H1 (cell line): Measurements from ENCODE around the gene CACNA2D3. TPM values are rescaled to one million over a fixed set of nuclear protein-coding genes. Genes with fewer than 3 reads are reported as not detected.

Experiments
- CTCF ChIA-PET: fragments of 300-600 bp; sonication (Branson Sonifier 250); formaldehyde crosslinking; loops from one replicate; lab custom pipeline; 2021; ENCODE audit not compliant: partially characterized antibody; lab: Charles Lee
- POLR2A ChIA-PET: fragments of 300-600 bp; sonication (Branson Sonifier 250); formaldehyde crosslinking; loops from one replicate; lab custom pipeline; 2021; ENCODE audit warnings: inconsistent platforms; ENCODE audit not compliant: partially characterized antibody; lab: Charles Lee
- DNase-seq, 2 experiments: peaks; one replicate each; pipeline versions ENCODE4 v3.0.0 to v3.0.0-alpha.2; 2010 to 2022; ENCODE audit warnings: low spot score in 2 of 2, low read depth in 1 of 2, mixed read lengths in 1 of 2
- FAIRE-seq: peaks from 2 replicates; lab custom pipeline; 2011; peaks lifted over from hg19 to GRCh38; lab: Jason Lieb, UNC
- H2AFZ ChIP-seq: 2 replicates; pipeline ENCODE4 v1.8.1; 2012; ENCODE audit warnings: low read length, inconsistent platforms
- H2AK5ac ChIP-seq: 2 replicates; pipeline ENCODE4 v1.6.1; 2013; ENCODE audit warnings: low read depth, low read length
- H2BK120ac ChIP-seq: replicated peaks from 2 replicates; pipeline ENCODE3; 2013; ENCODE audit warnings: low read depth, low read length, inconsistent platforms
- H2BK12ac ChIP-seq: 2 replicates; pipeline ENCODE4 v1.6.1; 2013; ENCODE audit warnings: low read depth, low read length
- H2BK15ac ChIP-seq: 2 replicates; pipeline ENCODE4 v1.6.1; 2013; ENCODE audit warnings: low read length
- H2BK20ac ChIP-seq: 2 replicates; pipeline ENCODE4 v1.6.1; 2013; ENCODE audit warnings: low read length
- H2BK5ac ChIP-seq: 2 replicates; pipeline ENCODE4 v1.6.1; 2013; ENCODE audit warnings: low read depth, low read length
- H3K14ac ChIP-seq: 2 replicates; pipeline ENCODE4 v1.6.1; 2013; ENCODE audit warnings: inconsistent platforms; ENCODE audit not compliant: insufficient read length
- H3K18ac ChIP-seq: 2 replicates; pipeline ENCODE4 v1.6.1; 2013; ENCODE audit warnings: low read length; ENCODE audit errors: extremely low read depth
- H3K23ac ChIP-seq: 2 replicates; pipeline ENCODE4 v1.6.1; 2013; ENCODE audit warnings: inconsistent platforms; ENCODE audit not compliant: insufficient read length
- H3K23me2 ChIP-seq: 2 replicates; pipeline ENCODE4 v1.6.1; 2013; ENCODE audit warnings: low read depth, low read length
- H3K27ac ChIP-seq: 2 replicates; pipeline ENCODE4 v1.6.1; 2011; ENCODE audit warnings: low read depth, low read length, inconsistent platforms
- H3K27me3 ChIP-seq, 4 experiments: replicated peaks in 1 of 4; 1 replicate in 1 of 4; 2 replicates in 3 of 4; pipeline versions ENCODE4 v1.6.1 to v1.8.1; 2011 to 2013; ENCODE audit warnings: low read length in 3 of 4, mild to moderate bottlenecking in 3 of 4, inconsistent platforms in 2 of 4, mixed read lengths in 2 of 4, moderate library complexity in 1 of 4; ENCODE audit not compliant: control insufficient read depth in 3 of 4, insufficient read depth in 3 of 4; ENCODE audit errors: extremely low read depth in 1 of 4
- H3K36me3 ChIP-seq, 4 experiments: 2 replicates each; pipeline versions ENCODE4 v1.6.1 to v1.8.1; 2011 to 2013; ENCODE audit warnings: mild to moderate bottlenecking in 4 of 4, low read length in 3 of 4, moderate library complexity in 2 of 4, control low read depth in 1 of 4, inconsistent platforms in 1 of 4; ENCODE audit not compliant: insufficient read depth in 4 of 4, control insufficient read depth in 2 of 4
- H3K4ac ChIP-seq: replicated peaks from 2 replicates; pipeline ENCODE3; 2013; ENCODE audit warnings: low read length, low read depth, mixed read lengths, inconsistent platforms; ENCODE audit not compliant: insufficient read length
- H3K4me1 ChIP-seq, 4 experiments: replicated peaks in 1 of 4; 1 replicate in 1 of 4; 2 replicates in 3 of 4; pipeline versions ENCODE4 v1.6.1 to v1.8.1; 2011 to 2013; ENCODE audit warnings: low read length in 3 of 4, inconsistent platforms in 2 of 4, mixed read lengths in 1 of 4; ENCODE audit not compliant: insufficient read depth in 4 of 4, control insufficient read depth in 3 of 4
- H3K4me2 ChIP-seq, 2 experiments: 2 replicates each; pipeline versions ENCODE4 v1.6.1 to v1.8.1; 2011 to 2013; ENCODE audit warnings: low read depth in 2 of 2, low read length in 2 of 2, control low read depth in 1 of 2, inconsistent platforms in 1 of 2, mild to moderate bottlenecking in 1 of 2; ENCODE audit not compliant: insufficient read depth in 1 of 2
- H3K4me3 ChIP-seq, 4 experiments: fragments of 200-600, 300-600 bp in 1 of 4; sonication (generic), shearing (Covaris generic), sonication (Bioruptor Twin) in 1 of 4; 2 replicates each; pipeline versions ENCODE4 v1.5.1 to v1.8.1; 2011 to 2016; ENCODE audit warnings: low read length in 4 of 4, low read depth in 3 of 4, control low read depth in 2 of 4, inconsistent platforms in 2 of 4, mild to moderate bottlenecking in 2 of 4, mixed read lengths in 1 of 4, moderate library complexity in 1 of 4; ENCODE audit not compliant: insufficient read depth in 2 of 4; ENCODE audit errors: extremely low read depth in 1 of 4
- H3K56ac ChIP-seq: replicated peaks from 2 replicates; pipeline ENCODE3; 2013; ENCODE audit warnings: low read depth, mild to moderate bottlenecking, mixed read lengths, low read length, inconsistent platforms; ENCODE audit not compliant: insufficient read length
- H3K79me1 ChIP-seq: 2 replicates; pipeline ENCODE4 v1.6.1; 2013; ENCODE audit warnings: low read depth, low read length, control low read depth
- H3K79me2 ChIP-seq, 2 experiments: 2 replicates each; pipeline versions ENCODE4 v1.6.1 to v1.8.1; 2012 to 2013; ENCODE audit warnings: low read length in 2 of 2, mild to moderate bottlenecking in 2 of 2, inconsistent platforms in 1 of 2; ENCODE audit not compliant: insufficient read depth in 2 of 2, control insufficient read depth in 1 of 2
- H3K9ac ChIP-seq, 4 experiments: replicated peaks in 1 of 4; 1 replicate in 1 of 4; 2 replicates in 3 of 4; pipeline versions ENCODE4 v1.6.1 to v1.8.1; 2011 to 2013; ENCODE audit warnings: low read depth in 3 of 4, low read length in 3 of 4, control low read depth in 2 of 4, mild to moderate bottlenecking in 2 of 4, moderate library complexity in 2 of 4, inconsistent platforms in 1 of 4; ENCODE audit errors: extremely low read depth in 1 of 4
- H3K9me3 ChIP-seq, 2 experiments: 2 replicates each; pipeline versions ENCODE4 v1.6.1 to v1.8.1; 2012 to 2013; ENCODE audit warnings: mild to moderate bottlenecking in 2 of 2, moderate library complexity in 2 of 2, control low read depth in 1 of 2, inconsistent platforms in 1 of 2, low read depth in 1 of 2, low read length in 1 of 2, mixed read lengths in 1 of 2; ENCODE audit not compliant: insufficient read depth in 2 of 2
- H4K20me1 ChIP-seq, 2 experiments: replicated peaks in 1 of 2; 2 replicates each; pipeline versions ENCODE3 to v1.8.1; 2011 to 2013; ENCODE audit warnings: inconsistent platforms in 2 of 2, low read length in 2 of 2, mild to moderate bottlenecking in 1 of 2; ENCODE audit not compliant: insufficient read depth in 2 of 2, control insufficient read depth in 1 of 2
- H4K5ac ChIP-seq: 2 replicates; pipeline ENCODE4 v1.6.1; 2013; ENCODE audit warnings: low read length, low read depth, mixed read lengths, inconsistent platforms; ENCODE audit not compliant: insufficient read length
- H4K8ac ChIP-seq: 2 replicates; pipeline ENCODE4 v1.8.0; 2013; ENCODE audit warnings: mild to moderate bottlenecking, moderate library complexity, low read length, inconsistent platforms; ENCODE audit not compliant: insufficient read depth; ENCODE audit errors: extremely low read depth
- H4K91ac ChIP-seq: replicated peaks from 2 replicates; pipeline ENCODE3; 2013; ENCODE audit warnings: low read length, mixed read lengths, inconsistent platforms; ENCODE audit not compliant: insufficient read length
- BRCA1 ChIP-seq: IDR thresholded peaks from 2 replicates; pipeline ENCODE4 v1.6.1; 2012; ENCODE audit warnings: low read depth, low read length, improper control_type of control experiment
- E2F6 ChIP-seq: IDR thresholded peaks from 2 replicates; pipeline ENCODE4 v1.6.1; 2012; ENCODE audit warnings: inconsistent platforms
- EZH2 ChIP-seq: fragments of 200-600 bp; sonication (generic); IDR thresholded peaks from 2 replicates; pipeline ENCODE4 v1.7.1; 2012; ENCODE audit warnings: low read depth, mild to moderate bottlenecking, moderate library complexity, low read length, inconsistent platforms; ENCODE audit not compliant: severe bottlenecking
- KDM4A ChIP-seq: IDR thresholded peaks from one replicate; pipeline ENCODE4 v1.7.1; 2012; ENCODE audit warnings: low read depth, mild to moderate bottlenecking, moderate library complexity, low read length, inconsistent platforms; ENCODE audit not compliant: severe bottlenecking
- POLR2A ChIP-seq, 2 experiments: IDR thresholded peaks; 1 replicate in 1 of 2; 2 replicates in 1 of 2; pipeline ENCODE4 v1.6.1; 2011; ENCODE audit warnings: low read depth in 2 of 2, low read length in 2 of 2, mild to moderate bottlenecking in 2 of 2; ENCODE audit errors: control extremely low read depth in 1 of 2
- RAD21 ChIP-seq, 2 experiments: IDR thresholded peaks in 1 of 2; conservative IDR thresholded peaks in 1 of 2; 2 replicates each; pipeline ENCODE4 v1.6.1; 2011; ENCODE audit warnings: low read depth in 2 of 2, low read length in 2 of 2, improper control_type of control experiment in 1 of 2, inconsistent platforms in 1 of 2, mild to moderate bottlenecking in 1 of 2, moderate library complexity in 1 of 2
- TAF7 ChIP-seq: optimal IDR thresholded peaks from 2 replicates; pipeline ENCODE3; 2011; ENCODE audit warnings: low read depth, mild to moderate bottlenecking, inconsistent platforms, low read length, moderate library complexity, borderline replicate concordance
- TBP ChIP-seq: IDR thresholded peaks from 2 replicates; pipeline ENCODE4 v1.6.1; 2011; ENCODE audit warnings: low read depth, low read length, improper control_type of control experiment
- WGBS, 2 experiments: shearing (Covaris generic) in 1 of 2; methylation state at CpG; one replicate each; pipeline versions ENCODE4 v1.1.6 to v1.1.7; 2013 to 2015; ENCODE audit warnings: low lambda C conversion rate in 2 of 2, mixed read lengths in 2 of 2, inconsistent platforms in 1 of 2, low coverage in 1 of 2, missing lambda C conversion rate in 1 of 2; ENCODE audit not compliant: insufficient replicate concordance in 2 of 2, insufficient coverage in 1 of 2, insufficient read length in 1 of 2; ENCODE audit errors: extremely low coverage in 1 of 2, missing lambda C conversion rate in 1 of 2; 5-methylcytosine and 5-hydroxymethylcytosine counted together
- polyA plus RNA-seq, 7 experiments: library from polyadenylated mRNA; depleted of rRNA in 3 of 7; stranded (reverse) in 5 of 7; unstranded in 2 of 7; fragments of >200 nt in 5 of 7; fragments of 200-250 nt in 2 of 7; gene quantifications; 1 replicate in 5 of 7; 2 replicates in 1 of 7; 4 replicates in 1 of 7; pipeline versions ENCODE4 v1.2.1 to v1.2.3, GENCODE V29; 2011 to 2013; ENCODE audit warnings: missing spikeins in 2 of 7, mixed read lengths in 2 of 7
- total RNA-seq: library from RNA; stranded (reverse); fragmentation: NEBNext Ultra II Directional; extraction: Animal tissue kit (Norgen Biotek cat#: 25700); gene quantifications from 2 replicates; pipeline ENCODE4 v1.2.1, GENCODE V29; 2021

Gene CACNA2D3
- total and polyA plus RNA-seq, 2 of the 8 experiments (the other 6 are each of a cell fraction or from before 2014, with no cell fraction given): 1.5 to 1.8 TPM

- no peak overlapping the region for H4K91ac ChIP-seq
- H2AFZ ChIP-seq: no peak overlapping the region
- H3K18ac ChIP-seq: no peak overlapping the region
- no peak for DNase-seq
- no peak overlapping the region for H3K4me3 ChIP-seq
- H3K27ac ChIP-seq: no peak overlapping the region
- no peaks in the 10 kb centered on the region for H4K20me1 ChIP-seq
- H3K56ac ChIP-seq: no peak overlapping the region
- H3K4ac ChIP-seq: no peak overlapping the region
- H2BK12ac ChIP-seq: no peak overlapping the region
- no peak overlapping the region for H2BK20ac ChIP-seq
- no peak overlapping the region for H2AK5ac ChIP-seq
- H3K23me2 ChIP-seq: no peaks in the 10 kb centered on the region
- CTCF ChIA-PET: no interaction called here
- H4K5ac ChIP-seq: no peak overlapping the region
- POLR2A ChIA-PET: no interaction called here
- H3K36me3 ChIP-seq: no peaks in the 10 kb centered on the region
- no peaks in the 10 kb centered on the region for H3K79me1 ChIP-seq
- H2BK15ac ChIP-seq: no peak overlapping the region
- H3K4me2 ChIP-seq: no peak overlapping the region
- H3K14ac ChIP-seq: no peak overlapping the region
- H3K79me2 ChIP-seq: no peaks in the 10 kb centered on the region
- no peak overlapping the region for H4K8ac ChIP-seq
- no peak for FAIRE-seq
- no peak overlapping the region for H2BK120ac ChIP-seq
- H3K23ac ChIP-seq: no peak overlapping the region
- H3K9me3 ChIP-seq: no peaks in the 10 kb centered on the region
- no peak overlapping the region for H3K9ac ChIP-seq
- peaks cover 0 to 4% (median 2%) of the 10 kb centered on the region in 4 experiments; a peak in 2 of 7 replicates for H3K4me1 ChIP-seq
- 90% methylated on average over 3 of the region's 3 CpGs; no CpG with 5 or more reads in 1 of the 2 experiments for WGBS, 2 experiments
- no peak for TF ChIP-seq POLR2A (IDR thresholded peaks at IDR 0.05; ENCODE audit: control extremely low read depth in 1 of 2, low read depth in 2 of 2, low read length in 2 of 2)
- TF ChIP-seq TBP: no peak
- no peak for TF ChIP-seq E2F6
- TF ChIP-seq EZH2: no peak
- no peak for TF ChIP-seq KDM4A
- no peak for TF ChIP-seq TAF7
- no peak for TF ChIP-seq BRCA1
- TF ChIP-seq RAD21 (IDR thresholded peaks at IDR 0.05 in 1 of 2, conservative IDR thresholded peaks at IDR 0.05 in 1 of 2; ENCODE audit: low read depth in 2 of 2, low read length in 2 of 2): no peak
- H3K27me3 ChIP-seq: no peaks in the 10 kb centered on the region; a peak in 1 of 7 replicates
- no peak overlapping the region for H2BK5ac ChIP-seq
Measured at GRCh38 chr3:54964081-54964480, 841.7 kb downstream of the CACNA2D3 start.
